HG02938 (cell line): ENCODE data around the gene OTX2.

Source experiments
- ATAC-seq: cut with Tn5 transposase; IDR thresholded peaks from one replicate; pipeline ENCODE4 v1.9.1; 2021; ENCODE audit warnings: mild to moderate bottlenecking, moderate library complexity; ENCODE audit not compliant: unreplicated experiment

Gene OTX2

DNA sequence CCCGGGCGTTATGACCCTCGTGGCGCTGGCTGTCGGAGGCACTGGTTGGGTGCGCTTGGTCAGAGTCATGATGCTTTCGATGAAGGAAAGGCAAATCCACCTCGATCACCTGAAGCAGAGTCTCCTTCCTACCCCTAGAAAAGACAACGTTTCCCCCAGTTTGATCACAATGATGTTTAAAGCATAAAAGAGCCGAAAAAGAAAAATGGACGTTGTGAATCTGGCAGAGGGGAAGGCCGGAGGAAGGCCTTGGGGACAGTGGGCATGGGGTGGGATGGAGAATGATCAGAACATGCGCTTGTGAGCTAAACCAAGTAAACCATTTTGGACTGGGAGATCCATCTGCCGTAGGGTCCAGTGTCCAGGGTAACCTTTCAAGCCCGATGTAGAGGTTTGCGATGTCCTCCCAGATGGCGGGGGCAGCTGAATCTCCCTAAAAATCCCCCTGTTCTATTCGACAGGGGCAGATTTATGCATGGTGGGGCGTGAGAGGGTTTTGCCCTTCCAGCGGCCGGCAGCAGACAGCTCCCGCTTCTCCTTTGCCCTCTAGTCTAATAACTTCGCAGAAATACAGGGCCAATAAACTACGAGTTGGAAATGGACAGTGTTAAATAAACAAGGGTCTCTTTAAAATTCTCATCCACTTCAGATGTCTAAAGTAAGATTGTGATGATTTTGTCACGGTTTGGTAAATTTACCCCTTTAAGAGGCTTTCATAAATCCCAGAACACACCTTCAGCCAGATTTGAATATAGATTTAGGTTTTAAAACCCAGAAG, 2.3 kb upstream of the OTX2 start:
- ATAC-seq = no peak

DNA sequence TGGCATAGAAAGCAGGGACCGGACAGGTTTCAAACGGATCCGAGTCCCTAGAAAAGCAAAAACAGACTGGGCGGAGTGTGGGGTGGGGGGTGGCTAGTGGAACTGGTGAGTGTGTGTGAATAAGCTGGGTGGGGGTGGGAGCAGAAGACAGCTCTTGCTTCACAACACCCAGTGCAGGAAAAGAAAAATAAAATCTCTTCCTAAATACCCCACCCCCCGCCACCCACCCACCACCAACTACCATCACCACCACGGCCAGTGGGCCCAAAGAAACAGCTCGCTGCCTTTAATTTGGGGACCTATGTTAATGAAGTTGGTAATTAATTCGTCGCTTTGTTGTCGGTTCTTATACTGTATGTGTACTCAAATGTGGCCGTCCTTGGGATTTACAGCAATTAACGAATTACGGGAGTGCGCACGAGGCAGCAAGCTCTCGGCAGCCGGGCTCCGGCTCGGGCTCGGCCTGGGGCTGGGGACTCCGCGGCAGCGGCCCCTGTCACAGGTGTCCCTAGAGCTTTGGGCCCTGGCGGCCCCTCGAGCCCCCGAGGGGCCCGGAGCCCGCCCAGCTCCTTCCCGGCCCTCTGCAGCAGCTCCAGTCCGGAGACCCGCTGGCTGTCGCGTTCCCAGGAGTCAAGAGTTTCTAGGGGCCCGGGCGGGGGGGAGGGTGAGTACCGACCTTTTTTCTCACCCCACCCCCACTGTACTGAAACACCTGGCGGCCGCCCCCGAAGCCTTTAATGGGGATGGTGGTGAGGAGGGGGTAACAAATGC, 1.5 kb upstream of the OTX2 start:
- ATAC-seq = no peak

DNA sequence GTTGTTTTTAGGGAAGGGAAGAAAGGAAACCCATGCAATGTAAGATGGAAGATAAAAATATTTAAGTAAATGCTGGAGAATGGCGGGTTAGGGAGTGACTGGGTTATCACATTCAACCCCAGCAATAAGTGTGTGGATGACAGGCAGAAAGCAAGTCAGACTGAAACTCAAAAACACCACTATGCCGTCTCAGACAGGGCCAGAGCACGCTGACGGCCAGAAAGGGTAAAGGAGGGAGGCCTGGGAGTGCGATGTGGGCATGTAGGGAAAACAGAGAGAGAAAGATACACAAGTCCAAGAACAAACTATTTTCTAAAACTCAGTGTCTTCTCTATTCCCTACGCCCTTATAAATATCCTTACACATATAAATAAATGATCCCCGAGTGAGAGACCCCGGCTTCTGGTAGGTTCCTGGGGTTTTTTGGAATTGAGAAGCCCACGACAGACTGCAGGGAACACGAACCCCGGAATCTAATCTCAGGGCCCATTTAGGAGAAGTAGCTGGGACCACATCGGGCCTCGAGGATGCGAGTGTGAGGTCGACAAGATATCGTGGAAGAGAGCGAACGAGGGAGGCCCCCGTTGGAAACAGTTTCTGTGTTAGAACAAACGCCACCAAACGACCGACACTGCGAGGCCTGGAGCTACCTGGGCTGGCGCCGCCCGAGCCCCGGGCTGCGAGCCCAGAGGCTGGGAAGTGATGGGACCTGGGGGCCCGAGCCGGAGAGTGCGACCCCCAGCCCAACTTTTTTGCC, 735 bp upstream of the OTX2 start:
- no peak for ATAC-seq

DNA sequence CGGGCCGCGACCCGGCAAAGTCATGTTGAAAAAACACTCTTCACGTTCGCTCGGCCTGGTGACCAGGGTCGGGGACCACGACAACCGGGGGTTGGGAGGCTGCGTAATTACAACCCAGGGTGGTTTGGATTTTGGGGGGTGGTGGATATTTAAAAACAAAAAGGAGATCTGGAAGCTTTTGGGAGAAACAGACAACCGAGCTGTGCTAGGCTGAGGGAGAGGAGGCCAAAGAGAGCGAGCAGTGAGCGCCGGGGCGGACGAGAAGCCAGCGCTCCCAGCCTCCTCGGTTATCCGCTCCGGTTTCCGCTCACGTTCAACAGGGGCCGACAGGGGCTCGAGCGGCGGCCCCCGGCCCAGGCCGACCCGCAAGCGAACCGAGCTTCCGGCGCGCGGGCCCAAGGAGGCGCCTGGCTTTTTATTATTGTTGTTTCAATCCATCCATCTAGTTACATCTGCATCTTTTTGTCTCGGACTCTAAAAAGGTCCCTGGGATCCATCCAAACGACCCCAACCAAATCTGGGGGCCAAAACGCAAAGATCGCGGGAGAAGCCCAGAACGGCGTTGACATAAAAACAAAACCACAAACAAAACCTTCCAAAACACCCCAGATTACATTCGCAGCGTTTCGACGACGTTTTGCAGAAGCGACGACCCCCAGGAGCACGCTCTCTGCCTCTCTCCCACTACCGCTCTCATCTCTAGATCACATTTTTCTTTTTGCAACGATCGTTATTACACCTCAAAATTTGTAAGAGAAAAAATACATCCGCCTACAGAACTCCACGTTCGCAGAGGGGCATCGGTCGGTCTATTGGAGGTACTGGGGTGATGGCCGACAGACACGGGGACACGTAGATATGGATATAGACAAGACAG, 771 bp downstream of the OTX2 start:
- ATAC-seq = no peak

DNA sequence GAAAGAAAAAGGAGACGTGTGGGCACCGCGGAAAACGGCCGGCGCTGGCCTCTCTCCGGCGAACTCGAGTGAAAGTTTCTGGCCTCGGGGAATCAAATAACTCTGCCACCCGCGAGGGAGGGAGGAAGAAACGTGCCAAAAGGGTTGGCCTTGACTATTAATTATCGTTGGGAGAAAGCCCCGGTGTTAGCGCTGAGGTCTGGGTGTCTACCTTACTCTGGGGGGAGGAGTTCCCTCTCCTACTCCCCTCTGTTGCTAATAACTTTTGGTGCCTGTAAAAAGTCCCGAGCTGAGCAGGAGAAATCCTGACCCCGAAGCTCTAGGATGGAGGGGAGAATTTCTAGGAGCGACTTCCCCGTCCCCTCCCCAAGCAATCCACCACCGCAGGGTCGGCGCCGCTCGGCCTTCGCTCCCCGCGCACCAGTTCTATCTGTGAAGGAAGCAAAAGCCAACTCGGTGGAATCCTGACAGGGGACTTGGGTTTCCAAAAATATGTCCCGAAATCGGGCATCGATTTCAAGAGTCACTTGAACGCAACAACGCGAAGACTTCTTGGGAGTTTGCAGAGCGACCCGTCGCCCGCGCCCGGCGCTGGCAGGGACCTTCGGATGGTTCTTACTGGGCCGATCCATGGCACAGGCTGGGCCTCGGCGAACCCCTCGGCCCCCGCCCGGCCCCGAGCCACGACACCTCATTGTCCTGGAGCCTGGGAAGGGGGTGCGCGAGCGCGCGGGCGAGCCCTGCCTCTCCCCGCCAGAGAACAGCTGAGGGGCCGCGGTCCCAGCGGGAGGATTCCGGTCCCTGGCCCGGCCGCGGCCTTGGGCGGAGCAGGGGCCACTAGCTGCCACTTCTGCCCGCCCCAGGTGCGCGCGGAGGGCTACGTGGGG, 1.7 kb downstream of the OTX2 start:
- no peak for ATAC-seq

DNA sequence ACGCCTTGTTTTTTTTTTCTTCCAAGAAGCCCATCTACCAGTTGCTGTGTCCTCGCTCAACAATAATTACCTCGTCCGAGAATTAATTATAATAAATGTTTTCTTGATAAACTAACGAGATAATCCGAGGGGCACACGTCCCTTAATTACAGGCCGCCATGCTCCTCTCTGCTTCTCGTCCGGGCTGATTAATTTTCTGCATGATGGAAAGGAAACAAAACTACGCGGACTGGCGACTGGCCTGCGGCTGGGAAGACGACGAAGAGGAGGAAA, 2.2 kb downstream of the OTX2 start:
- no peak for ATAC-seq

DNA sequence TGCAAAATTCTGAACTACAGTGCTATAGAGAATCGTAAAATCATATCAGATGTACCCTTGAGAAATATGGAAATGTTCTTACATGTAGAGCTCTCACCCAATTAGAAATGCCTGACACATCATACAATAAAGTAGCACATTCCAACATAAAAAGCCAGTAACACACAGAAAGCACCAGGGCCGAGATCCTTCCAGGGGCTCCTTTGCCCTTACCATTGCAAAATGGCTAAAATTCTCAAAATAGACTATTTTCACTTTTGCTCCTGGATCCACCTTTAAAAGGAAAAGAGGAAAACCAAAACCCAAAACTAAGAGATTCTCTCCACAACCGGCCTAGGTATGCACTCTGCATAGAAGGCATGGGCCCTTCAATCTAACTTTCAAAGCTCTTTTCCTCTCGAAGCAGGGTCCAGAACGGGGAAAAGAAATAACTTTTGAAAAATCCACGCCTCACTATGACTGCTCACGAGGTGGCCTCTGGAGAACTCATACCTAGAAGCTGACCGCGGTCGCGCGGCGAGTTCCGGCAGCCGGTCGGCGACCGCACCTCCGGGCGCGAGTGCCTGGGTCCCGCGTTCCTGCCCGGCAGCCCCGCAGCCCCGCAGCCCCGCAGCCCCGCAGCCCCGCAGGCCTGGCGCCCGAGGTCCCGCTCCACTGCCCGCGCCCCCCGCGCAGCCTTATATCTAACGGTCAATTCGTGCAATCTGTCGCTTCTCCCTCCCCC, 2.7 kb downstream of the OTX2 start:
- ATAC-seq = no peak

DNA sequence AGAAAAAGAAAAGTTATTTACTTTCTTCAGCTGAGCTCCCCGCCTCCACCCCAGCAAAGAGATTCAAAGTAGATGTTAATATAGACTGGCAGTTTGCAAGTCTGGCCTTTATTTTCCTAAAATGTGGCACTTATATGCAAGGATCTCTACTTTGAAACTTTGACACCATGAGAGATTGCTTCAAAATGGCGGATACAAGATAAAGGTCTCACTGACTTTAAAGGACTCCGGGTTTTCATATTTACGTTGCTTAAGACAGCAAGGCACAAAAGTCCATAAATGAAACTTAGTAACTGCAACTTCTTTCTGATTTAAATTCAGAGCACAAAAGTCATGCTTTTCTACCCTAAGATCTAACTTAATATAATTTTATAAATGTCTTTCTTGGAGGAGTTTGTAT, 3.5 kb downstream of the OTX2 start:
- no peak for ATAC-seq

DNA sequence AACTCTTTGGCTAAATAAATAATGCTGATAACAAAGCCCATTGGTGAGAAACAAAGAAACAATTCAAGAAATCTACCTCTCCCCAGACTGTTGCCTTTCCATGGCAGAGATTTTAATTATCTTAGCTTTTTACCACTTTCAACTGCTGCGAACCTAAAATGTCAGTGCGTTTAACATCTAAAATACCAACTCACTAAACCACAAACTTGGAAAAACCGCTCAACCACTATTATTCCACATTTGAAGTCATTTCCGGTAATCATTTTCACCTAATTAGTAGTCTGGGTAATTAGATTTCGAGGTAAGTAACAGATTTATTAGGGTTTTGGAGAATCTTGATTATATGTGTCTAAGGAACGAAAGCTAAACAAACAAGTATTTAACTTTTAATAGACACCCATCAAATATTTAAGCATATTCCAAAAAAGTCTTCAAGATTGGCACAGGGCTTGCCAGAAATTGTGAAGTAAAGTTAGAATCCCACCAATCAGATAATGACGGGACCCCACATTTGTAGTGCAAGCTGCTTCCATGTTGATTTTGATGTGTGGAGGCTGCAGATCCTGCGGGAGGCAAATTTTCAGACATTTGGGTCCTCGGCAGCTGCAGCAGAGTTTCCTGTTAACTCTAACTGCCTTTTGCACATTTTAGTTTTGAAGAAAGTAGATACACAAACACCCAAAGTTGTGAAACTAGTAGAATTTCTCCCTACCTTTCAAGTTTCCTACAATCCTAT, 4.1 kb downstream of the OTX2 start:
- no peak for ATAC-seq

DNA sequence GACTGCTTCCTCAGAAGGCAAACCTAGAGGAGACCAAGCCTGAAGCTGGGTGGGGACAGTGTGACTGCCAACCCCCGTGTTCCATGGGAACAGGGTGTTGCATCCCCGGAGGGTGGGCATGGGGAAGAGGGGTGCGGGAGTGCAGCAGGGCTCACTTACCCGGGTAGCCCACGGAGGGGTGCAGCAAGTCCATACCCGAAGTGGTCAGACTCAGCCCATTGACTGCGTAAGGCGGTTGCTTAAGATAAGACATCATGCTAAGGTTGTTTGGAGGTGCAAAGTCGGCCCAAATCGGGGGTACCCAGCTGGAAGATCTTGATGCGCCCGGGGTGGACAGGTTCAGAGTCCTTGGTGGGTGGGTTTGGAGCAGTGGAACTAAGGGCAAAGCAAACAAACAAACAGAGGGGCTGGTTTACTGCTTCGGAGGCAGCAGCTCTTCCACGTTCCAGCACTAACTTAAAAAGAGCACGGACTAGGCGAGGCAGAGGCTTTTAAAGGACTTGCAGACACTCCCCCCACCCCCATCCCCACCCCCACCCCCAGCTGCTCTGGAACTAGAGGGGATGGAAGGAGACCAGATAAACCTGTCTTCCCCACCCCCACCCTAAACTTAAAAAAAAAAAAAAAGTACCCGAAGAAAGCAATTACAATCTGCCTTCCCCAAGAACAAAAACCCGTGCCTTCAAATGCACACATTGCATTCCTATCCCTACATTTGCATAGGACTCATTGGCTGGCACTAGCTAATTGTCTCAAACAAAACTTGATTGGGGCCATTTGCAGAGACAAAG, 4.9 kb downstream of the OTX2 start:
- ATAC-seq = no peak

DNA sequence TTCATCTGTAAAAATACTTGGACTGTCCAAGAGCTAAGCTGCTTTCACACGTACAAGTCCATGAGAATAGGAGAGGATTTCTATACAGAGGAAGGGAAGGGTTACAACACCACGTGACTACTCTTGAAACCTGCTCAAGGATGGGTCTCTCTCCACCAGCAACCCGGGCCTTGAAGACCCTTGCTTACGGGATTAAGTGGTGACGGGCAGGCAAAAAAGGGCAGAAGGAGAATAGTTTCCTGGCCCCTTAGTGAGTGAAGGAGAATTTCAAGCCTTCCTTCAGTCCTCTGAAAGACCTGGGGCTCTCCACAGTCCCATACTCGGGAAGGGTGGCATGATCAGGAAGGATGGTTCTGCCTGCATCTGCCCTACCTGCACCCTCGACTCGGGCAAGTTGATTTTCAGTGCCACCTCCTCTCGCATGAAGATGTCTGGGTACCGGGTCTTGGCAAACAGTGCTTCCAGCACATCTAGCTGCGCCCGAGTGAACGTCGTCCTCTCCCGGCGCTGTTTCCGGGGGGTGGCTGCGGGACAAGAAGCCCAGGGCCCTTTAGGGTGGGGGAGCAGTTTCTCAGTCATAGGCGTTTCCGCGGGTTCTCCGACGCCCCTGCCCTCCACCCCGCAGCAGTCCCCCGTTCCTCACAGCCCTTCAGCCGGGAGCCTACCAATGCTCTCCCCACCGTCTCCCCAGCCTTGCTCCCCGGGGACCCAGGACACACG, 6.3 kb downstream of the OTX2 start:
- no peak for ATAC-seq

DNA sequence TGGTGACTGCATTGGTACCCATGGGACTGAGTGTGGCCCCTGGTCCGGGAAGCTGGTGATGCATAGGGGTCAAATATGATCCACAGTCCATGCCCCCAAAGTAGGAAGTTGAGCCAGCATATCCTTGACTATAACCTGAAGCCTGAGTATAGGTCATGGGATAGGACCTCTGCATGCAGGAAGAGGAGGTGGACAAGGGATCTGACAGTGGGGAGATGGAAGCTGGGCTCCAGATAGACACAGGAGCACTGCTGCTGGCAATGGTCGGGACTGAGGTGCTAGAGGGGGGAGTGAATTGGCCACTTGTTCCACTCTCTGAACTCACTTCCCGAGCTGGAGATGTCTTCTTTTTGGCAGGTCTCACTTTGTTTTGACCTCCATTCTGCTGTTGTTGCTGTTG, 8.4 kb downstream of the OTX2 start:
- no peak for ATAC-seq

DNA sequence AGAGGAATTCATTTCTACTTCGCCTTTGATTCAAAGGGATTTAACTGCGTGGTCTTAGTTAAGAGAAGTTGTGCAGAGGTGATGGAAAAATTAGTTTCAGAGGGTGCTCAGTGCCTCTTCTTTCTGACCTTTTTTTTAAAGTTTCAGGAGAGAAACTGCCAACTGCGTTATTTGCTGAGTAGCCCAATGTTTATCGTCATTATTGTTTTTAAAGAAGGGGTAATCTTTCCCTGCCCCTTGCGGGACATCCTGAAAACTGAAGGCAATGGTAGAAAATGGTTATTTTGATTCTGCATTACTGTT, 11.0 kb downstream of the OTX2 start:
- no peak for ATAC-seq

DNA sequence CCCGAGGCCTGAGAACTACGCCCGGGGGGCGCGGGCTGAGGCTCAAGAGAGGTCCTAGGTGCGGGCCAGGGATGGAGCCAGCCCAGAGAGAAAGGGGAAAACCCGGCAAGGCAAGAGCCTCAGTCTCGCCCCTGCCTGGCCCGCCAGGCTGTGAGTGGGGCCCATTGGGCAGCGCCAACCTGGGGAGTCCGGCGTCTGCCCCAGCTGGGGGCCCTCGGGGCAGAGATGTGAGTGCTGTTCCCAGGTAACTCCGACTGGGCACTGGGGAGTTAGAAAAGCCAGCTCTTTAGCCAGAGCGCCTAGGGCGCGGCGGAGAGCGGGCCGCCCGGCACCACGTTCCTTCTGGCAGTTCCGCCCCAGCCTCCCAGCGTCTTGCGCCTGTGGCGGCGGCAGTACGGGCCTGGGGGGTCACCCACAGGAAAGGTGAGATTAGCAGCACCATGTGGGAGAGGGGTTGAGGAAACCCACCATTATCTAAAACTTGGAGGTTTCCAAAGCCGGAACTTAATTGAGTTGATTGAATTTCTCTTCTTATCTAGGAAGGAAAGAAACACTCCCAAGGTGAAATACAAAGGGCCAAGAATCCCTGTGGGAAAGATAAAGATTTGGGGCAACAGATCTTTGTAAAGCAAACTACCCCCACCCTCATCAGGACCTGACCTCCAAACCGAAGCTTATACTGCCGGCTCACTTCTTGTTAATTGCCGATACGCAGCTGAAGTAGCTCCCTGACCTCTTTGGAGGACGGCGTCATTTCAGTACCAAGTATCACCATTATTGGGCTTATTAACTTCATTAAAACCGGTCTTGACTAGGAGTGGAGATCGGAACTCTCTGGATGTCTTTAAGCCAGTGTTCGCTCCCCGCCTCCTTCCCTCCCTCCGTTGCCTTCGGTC, 11.6 kb downstream of the OTX2 start:
- no peak for ATAC-seq

DNA sequence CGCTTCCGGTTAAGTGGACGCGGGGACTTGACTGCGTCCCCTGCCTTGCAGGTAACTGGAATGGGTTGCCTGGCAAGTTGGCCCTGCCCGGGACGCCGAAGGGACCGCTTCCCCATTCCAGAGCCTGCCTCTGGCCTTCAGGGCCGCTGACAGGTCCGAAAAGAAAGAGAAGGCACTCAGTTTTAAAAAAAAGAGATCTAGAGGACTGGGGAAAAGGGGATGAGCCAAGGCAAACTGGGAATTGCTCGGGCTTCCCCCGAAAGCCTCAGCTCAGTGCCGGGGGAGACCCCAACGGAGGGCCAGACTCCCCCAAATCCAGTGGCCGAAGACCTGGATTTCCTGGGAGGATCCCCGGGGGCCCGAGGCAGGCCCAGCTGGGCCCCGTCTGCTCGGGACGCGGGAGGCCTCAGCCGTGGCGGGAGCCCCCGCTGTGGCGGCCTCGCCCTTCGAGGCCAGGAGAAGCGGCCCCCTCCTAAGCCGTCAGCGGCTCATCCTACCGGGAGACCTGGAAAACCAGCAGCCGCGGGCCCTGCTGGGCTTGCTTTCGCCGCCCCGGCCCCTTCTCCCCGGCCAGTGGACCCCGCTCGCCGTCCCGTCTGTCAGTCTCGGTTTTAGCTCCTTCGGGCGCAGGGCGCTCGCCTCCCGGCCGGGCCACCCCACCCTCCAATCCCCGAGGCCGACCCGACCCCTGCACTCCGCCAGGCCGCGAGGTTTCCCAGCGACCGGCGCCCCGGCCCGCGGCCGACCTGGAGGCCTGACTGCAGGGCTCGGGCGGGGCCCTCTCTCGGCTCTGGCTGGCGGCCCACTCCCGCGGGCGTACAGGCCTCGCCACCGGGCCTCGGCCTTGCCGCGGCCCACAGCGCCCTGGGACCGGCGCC, 12.5 kb downstream of the OTX2 start:
- ATAC-seq = no peak
